NCI-H226 (cell line): ENCODE measurements around the gene GRAMD1B.

Experiments used
- DNase-seq: peaks from one replicate; pipeline ENCODE4 v3.0.0-alpha.2; 2015

GRAMD1B gene

GRCh38 chr11:123478352-123478987 lies 48.4 kb downstream of the GRAMD1B start:
- DNase-seq: peak; percentile 36

- no peak for DNase-seq
Measured at GRCh38 chr11:123479048-123479837, 49.2 kb downstream of the GRAMD1B start.

GRCh38 chr11:123480290-123480815 lies 50.3 kb downstream of the GRAMD1B start:
- DNase-seq: no peak

GRCh38 chr11:123480882-123481281 lies 50.8 kb downstream of the GRAMD1B start:
- DNase-seq: no peak

- no peak for DNase-seq
Measured at GRCh38 chr11:123481640-123482039, 51.6 kb downstream of the GRAMD1B start.

DNA sequence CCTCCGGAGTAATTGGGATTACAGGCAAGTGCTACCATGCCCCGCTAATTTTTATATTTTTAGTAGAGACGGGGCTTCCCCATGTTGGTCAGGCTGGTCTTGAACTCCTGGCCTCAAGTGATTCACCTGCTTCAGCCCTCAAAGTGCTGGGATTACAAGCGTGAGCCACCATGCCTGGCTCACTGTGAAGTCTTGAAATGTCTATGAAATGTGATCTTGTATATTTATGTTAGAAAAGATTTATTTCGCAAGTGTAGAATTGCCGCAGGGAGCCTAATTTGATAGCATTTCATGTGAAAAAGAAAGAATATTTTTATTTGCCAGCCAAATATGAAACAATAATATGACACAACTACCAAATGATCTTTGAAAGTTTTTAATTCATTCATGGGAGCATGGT lies 52.1 kb downstream of the GRAMD1B start:
- DNase-seq: no peak

DNA sequence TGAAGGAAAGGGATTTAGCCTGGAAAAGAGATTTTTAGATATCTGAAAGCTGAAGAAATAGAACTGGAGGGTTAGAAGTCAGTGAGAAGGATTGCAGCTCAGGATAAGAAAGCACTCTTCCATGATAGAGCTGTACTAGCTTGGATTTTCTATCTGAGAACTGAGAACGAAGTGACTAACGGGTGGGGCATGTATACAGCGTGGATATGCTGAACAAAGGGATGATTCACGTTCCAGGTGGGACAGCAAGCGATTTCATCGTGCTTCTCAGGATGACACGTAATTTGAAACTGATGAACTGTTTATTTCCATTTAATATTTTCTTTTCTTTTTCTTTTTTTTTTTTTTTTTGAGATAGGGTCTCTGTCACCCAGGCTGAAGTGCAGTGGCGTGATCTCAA lies 53.0 kb downstream of the GRAMD1B start:
- DNase-seq: no peak

DNA sequence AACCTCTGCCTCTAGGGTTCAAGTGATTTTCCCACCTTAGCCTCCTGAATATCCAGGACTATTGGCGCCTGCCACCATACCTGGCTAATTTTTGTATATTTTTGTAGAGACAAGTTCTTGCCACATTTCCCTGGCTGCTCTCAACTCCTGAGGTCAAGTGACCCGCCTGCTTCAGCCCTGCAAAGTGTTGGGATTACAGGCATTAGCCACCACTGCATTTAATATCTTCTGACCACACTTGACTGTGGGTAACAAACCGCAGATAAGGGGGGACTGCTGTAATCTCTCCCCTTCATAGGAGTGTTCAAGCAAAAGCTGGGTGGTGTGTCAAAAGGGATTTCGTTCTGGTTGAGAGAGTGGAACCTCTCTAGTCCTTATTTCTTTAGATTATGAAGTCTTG lies 53.4 kb downstream of the GRAMD1B start:
- DNase-seq: no peak

GRCh38 chr11:123484448-123484847 lies 54.4 kb downstream of the GRAMD1B start:
- no peak for DNase-seq

GRCh38 chr11:123487157-123487744 lies 57.2 kb downstream of the GRAMD1B start:
- DNase-seq: no peak

DNA sequence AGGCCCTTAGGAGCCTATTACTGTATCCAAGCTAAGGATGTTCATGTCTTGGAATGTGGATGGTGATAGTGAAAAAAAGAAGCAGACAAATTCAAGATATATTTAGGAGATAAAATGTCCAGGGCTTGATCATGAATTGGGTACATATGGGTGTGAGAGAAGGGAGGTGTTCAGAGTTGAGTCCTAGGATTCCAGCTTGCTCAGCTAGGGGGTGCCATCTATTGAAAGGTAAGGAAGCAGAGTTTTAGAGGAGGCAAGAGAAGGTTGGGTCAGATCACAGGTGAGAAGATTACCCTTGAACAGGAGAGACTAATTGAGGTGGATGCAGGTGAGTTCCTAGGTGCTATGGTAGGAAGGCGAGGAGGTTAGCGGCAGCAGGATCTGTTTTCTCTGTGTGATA lies 60.5 kb downstream of the GRAMD1B start:
- no peak for DNase-seq

DNA sequence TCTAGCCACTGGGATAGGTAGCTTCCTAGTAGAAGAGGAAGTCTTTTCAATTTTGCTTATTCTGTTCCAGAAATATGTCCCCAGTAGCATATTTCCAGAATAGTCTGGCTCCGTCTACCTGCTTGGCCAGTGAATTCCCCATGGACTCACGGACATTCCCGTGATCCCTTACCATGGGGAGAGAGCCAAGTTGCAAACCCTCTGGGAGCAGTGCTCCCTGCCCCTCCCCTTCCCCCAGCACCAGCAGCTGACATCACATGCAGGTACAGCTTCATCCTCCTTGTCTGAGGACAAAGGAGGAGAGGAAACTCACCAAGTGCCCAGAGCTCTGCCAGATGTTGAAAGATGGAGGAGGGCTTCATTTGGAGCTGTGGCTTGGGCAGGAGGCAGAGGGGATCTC lies 61.2 kb downstream of the GRAMD1B start:
- no peak for DNase-seq

DNA sequence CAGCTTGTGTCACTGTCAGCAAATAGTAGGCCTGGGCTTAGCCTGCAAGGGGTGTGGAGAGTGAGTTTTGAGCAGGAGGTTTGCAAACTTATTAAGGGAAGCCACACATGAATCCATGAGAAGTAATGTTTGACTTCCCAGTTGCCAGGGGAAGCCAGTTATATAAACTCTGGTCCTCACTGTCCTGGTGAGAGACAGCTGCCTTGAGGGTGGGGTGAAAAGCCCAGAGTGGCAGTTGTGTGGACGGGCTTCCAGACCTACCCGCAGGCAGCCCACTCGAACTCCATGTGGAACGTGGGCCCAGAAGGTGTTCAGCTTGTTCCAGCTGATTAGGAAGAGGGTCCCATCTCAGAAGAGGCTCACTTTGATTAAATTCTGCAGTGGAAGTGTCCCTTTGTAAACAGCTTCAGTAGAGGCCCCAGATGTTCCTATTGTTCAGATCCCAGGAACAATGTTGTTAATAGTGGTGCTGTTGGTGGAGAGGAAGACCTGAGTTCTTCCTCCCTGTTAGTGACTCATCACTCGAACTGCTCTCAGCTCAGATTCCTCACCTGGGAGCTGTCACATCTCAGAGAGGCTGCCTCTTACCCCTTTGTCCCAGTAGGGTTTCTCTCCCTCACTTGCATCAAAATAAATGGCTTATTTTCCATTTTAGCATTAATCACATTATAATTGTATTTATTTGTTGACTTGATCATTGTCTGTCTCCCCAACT lies 63.4 kb downstream of the GRAMD1B start:
- no peak for DNase-seq

- no peak for DNase-seq
Measured at GRCh38 chr11:123494195-123495050, 64.4 kb downstream of the GRAMD1B start.

GRCh38 chr11:123504401-123504800 lies 74.3 kb downstream of the GRAMD1B start:
- no peak for DNase-seq

DNA sequence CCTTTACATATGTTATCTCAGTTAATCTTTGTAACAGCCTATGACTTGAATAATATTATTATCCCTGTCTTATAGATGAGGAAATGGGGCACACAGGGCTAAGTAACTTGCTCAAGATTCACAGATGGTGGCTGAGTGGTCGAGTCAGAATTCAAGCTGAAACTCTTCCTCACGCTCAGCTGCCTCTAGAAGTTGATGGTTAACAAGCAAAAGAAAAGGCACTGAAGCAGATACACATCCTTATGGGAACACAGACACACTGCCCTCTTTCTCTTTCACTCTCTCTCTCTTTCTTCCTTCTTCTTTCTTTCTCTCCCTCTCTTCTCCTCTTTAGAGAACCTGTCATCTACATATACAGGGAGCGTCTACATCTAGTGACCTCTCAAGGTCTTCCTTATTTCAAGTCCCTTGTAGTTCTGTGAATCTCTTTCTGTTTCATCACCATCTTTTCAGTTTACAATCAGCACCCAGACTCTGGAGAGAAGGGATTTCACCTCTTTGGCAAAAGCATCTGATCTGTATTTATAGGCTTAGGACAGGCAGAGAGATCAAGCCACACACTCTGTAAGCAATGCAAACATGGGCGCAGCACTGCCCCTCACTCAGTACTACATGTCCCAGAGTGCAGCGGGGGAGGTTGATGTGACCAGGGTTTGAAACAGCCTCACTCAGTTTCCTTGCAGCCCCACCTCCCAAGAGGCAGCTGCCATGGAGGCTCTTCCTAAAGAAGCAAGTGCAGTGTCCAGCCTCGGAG lies 75.7 kb downstream of the GRAMD1B start:
- no peak for DNase-seq

DNA sequence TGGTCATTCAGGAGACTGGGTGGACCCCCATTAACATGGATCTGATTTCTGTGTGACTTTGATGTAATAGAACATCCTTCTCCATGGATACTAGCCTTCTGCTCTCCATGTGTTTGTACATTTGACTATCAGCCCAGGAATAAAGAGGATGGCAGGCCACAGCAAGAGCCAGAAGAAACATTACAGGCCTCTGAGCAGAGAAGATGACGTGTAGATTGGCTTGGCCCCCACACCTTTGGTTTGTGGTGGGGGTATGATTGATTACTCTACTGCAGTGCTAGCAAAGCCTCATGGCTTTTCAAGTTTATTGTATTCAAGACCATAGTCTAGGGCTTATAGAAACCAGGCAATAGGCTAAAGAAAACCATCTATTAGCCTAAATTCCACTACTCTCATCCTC lies 77.0 kb downstream of the GRAMD1B start:
- no peak for DNase-seq

DNA sequence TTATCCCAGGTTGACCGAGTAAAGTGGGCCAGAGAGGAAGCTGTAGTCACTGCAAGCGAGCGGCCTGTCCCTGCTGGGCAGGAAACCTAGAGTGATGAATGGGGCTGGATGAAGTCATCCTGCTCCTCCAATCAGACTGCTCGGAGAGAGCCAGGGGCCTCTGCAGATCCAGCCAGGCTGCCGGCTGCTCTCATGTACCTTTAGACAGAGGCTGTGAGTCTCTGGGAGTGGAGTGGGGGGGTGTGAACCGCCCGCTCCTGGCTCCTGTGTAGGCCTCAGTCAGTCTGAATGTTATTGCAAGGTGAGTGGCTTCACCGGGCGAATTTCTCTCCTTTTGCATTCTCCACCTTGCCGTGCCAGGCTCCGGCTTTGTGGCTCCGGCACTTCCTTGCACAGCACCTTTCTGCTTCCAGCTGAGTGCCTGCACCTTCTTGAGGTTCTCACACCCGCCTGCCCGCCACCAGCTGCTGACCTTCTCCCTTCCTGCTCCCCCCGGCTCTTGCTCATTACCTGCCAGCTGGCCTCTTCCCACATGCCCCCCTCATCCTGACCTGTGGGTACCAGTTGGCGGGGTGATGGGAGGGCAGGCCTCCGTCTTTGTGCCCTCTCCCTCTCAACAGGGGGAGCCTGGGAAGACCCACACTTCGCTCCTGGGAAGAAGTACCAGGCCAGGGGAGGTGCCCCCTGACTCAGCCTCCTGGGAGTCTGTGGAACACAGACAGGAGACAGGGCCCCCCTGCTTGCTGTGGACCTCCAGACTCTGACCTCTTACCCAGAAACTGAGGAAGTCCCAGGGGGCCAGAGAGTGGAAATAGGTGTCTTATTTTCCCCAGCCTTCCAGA lies 79.9 kb downstream of the GRAMD1B start:
- DNase-seq: no peak

DNA sequence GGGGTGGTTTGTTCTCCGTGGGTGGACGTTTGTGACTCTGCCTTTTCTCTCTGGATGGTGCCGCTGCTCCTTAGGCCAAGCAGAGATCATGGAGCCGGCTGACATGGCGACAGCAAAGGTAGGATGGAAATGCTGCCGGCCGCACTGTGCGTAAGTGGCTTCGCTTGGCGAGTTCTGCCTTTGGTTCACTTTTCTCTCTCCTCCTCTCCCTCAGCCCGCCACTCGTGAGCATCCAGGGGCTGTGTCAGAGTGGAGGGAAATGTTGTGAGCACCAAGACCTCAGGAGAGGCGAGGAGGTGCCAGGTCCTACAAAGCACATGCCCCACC lies 80.5 kb downstream of the GRAMD1B start:
- DNase-seq: no peak

DNA sequence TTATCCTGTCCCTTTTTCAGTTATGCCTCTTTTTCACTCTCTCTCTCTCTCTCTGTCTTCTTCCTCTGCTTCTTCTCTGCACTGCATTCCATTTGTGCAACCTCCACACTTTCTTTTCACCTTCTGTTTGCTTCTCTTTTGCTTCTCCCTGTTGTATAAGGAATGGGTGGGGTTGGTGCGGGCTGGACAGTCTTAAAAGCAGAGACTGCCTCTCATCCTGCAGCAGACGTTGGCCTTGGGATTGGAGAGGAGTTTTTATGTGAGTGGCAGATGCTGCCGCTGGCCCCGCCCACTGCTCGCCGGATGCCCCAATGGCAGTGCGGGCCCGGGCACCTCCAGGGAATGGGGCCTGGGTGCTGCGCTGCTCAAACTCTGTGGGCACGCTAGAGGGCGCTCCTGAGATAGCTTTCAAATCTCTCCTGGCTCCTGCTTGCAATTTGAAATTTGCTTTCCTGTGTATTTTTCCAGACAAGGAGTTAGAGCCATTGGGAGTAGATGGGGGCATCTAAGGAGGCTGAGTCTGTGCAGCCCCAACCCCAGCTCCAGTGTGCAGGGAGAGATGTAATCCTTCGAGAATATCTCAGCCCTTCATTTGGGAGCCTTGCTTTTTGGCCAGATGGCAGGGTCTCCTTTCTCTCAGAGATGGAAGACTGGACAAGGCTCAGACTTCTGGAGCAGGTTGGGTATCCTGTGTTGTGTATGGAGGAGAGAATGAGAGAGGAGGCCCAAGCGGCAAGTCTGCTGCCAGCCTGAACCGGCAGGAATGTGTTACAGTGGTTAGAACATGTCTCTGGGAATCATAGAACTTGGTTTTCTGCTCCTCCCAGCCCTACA lies 81.2 kb downstream of the GRAMD1B start:
- peak; percentile 85 for DNase-seq
